ENCODE measurements around the gene TCF7L2. TPM values are rescaled to one million over a fixed set of nuclear protein-coding genes. Genes with fewer than 3 reads are reported as not detected.

The TCF7L2 gene
- polyA plus RNA-seq, 1 donor from 2014 or later: 1.7 TPM

DNA sequence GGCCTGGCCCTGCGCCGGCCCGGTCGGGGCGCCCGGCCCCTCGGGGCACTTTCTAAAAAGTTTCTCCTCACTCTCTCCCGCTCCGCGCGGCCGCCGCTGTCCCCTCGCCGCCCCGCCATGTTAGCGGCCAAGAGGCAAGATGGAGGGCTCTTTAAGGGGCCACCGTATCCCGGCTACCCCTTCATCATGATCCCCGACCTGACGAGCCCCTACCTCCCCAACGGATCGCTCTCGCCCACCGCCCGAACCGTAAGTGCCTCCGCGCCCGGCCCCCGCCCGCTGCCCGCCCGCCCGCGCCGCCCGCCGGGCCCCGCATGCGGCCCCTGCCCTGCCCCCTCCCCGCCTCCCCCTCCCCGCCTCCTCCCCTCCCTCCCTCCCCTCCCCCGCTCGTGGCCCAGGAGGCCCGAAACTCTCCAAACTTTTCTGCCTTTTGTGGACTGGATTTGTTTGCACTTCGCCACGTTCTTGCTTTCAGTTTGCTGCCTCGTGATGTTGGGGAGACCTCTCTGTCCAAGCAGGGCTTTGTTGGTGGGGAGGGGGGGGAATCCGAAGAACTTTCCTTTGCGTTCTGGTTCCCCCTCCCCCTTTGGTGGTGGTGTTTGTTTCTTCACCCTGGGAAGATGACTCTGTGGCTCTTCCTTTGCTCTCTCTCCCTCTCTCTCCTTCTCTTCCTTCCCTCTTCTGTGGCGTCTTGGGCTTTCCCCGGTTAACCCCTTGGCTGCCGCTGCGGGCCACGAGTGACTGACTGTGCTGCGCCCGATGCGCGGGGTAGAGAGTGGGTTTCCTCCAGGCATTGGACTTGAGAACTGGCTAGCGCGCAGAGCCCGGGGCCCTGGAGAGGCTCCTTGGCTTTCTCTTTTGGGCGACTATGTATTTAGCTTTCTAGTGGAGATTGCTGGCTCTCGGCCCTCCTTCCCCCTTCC lies 1.6 kb downstream of the TCF7L2 start:
- Histone ChIP-seq H3K27me3 (ENCODE audit: insufficient read depth, low read depth, low read length) (peaks cover 52% of the 10 kb centered on the region), H4K20me1 (ENCODE audit: insufficient read depth) (no peaks in the 10 kb centered on the region)

DNA sequence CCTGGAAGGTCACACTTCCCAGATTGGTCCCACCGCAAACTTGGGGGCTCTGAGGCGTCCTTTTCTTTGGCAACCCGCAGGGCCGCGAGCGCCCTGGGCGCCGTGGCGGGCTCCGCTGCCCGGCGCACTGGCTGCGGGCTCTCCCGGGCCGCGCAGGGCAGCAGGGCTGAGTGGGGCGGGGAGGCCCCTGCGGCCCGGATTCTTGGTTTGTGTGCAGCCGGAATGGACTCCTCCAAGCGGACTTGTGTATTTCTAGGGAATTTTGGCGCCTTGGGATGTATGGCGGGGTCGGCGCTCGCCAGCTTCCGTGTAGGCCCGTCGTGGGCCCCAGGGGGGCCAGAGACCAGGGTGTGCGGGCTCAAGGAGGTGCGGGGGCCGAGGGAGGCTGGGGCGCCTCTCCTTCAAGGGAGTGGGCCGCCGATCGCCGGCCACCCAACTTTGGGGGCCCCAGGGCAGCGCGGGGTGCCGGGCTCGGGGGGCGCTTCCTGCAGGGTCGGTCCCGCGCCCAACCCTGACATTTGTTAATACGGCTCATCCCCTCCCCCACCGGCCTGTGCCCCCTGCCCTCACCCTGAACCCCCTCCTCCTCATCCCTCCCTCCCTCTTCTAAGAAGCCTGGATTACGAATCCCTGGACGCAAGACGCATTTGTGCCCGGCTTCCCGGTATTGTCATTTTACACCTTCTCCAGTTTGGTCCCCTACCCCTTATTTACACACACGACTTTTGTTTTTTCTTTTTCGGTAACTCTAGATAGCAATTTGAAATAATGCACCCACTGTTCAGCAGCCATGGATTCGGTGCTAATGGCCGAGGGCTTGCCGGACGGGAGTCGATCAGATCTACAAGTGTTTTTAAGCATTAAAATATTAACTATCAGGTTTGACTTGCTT lies 2.5 kb downstream of the TCF7L2 start:
- no peak for TF ChIP-seq TAF1 (IDR thresholded peaks at IDR 0.05; ENCODE audit: low read depth)
- TF ChIP-seq EZH2 (IDR thresholded peaks at IDR 0.05; ENCODE audit: borderline replicate concordance, insufficient read depth, low read length, poor library complexity, severe bottlenecking): no peak
- peak; percentile 20 for TF ChIP-seq POLR2AphosphoS5 (IDR thresholded peaks at IDR 0.05)
- Histone ChIP-seq H3K4me2 (ENCODE audit: low read length) (no peak overlapping the region), H3K36me3 (ENCODE audit: insufficient read depth, low read length) (no peaks in the 10 kb centered on the region), H3F3A (ENCODE audit: insufficient read depth, low read length, poor library complexity, severe bottlenecking) (no peaks in the 10 kb centered on the region), H3K9me2 (ENCODE audit: insufficient read depth, low read length) (no peaks in the 10 kb centered on the region), H3K9me3 (ENCODE audit: low read length) (no peaks in the 10 kb centered on the region), H3K4me3 (ENCODE audit: low read length) (peak overlapping the region; percentile 48), H3K27me3 (ENCODE audit: insufficient read depth, low read depth, low read length) (peaks cover 61% of the 10 kb centered on the region), H2AFZ (ENCODE audit: low read depth, low read length) (no peak overlapping the region), H4K20me1 (ENCODE audit: insufficient read depth) (no peaks in the 10 kb centered on the region), H3K9ac (ENCODE audit: low read length) (no peak overlapping the region), H3K79me2 (replicated peaks; ENCODE audit: insufficient read depth, low read length) (peaks cover 49% of the 10 kb centered on the region), H3K27ac (ENCODE audit: low read length) (no peak overlapping the region)

More for the DNA sequence above, 1.6 kb downstream of the TCF7L2 start:
- no peaks in the 10 kb centered on the region for H3K9me2 ChIP-seq (ENCODE audit: insufficient read depth, low read length)
- H3K4me3 ChIP-seq (ENCODE audit: low read length): peak overlapping the region; percentile 48
- no peak for TF ChIP-seq SMC3 (conservative IDR thresholded peaks at IDR 0.05; ENCODE audit: poor library complexity)
- H3K36me3 ChIP-seq (ENCODE audit: insufficient read depth, low read length): no peaks in the 10 kb centered on the region
- no peak overlapping the region for H2AFZ ChIP-seq (ENCODE audit: low read depth, low read length)
- H3K79me2 ChIP-seq (replicated peaks; ENCODE audit: insufficient read depth, low read length): peaks cover 40% of the 10 kb centered on the region
- H3K9me3 ChIP-seq (ENCODE audit: low read length): no peaks in the 10 kb centered on the region
- H3F3A ChIP-seq (ENCODE audit: insufficient read depth, low read length, poor library complexity, severe bottlenecking): no peaks in the 10 kb centered on the region
- H3K4me2 ChIP-seq (ENCODE audit: low read length): no peak overlapping the region
- H3K27ac ChIP-seq (ENCODE audit: low read length): no peak overlapping the region
- H3K9ac ChIP-seq (ENCODE audit: low read length): no peak overlapping the region

DNA sequence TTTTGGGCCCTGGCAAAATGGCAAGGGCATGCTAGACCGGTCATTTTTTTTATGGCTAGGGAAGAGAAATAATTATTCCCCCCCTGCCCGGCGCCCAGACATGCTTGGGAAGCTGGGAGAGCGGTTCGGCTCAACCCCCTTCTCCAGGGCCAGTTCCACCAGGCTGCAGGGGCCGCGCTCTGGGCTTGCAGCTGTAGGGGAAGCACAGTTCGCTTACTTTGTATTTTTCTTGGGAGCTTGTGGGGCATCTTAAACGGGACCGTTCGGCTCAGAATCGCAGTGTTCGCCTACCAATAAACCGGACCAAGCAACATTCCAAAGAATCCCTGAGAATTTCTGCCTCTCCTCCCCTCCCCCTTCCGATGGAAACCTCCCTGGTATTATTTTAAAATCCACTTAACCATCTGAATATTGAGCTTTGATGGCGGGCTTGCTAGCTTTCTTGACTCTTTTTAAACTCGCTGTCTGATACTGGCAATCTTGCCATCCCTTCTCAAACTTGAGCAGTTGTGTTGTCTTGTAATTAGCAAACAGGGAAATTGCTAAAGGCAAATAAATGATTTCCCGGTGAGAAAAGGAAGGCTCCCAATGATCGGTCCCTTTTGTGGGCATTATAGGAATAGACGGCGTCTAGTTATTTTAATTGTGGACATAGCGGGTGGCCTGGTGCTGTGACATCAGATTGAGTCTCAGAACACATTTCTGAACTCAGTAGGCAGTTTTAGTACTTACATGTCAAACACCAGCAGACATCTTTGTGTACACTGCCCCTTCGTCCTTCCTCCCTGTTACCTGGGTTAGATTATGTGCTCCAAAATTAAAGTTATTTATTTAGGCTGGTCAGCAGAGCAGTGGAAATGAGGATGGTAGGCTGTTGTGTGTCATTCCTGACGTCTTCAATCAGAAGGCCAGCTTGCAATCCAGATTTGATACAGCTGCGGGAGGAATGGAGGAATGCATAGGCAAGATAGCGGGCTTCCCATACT lies 3.4 kb downstream of the TCF7L2 start:
- peaks cover 56% of the 10 kb centered on the region for H3K79me2 ChIP-seq (replicated peaks; ENCODE audit: insufficient read depth, low read length)

More for the DNA sequence above, 3.4 kb downstream of the TCF7L2 start:
- no peaks in the 10 kb centered on the region for H3K9me3 ChIP-seq (ENCODE audit: low read length)
- H3K27ac ChIP-seq (ENCODE audit: low read length): no peak overlapping the region
- H3K27me3 ChIP-seq (ENCODE audit: insufficient read depth, low read depth, low read length): peaks cover 67% of the 10 kb centered on the region
- H3K9ac ChIP-seq (ENCODE audit: low read length): no peak overlapping the region
- no peak overlapping the region for H3K4me2 ChIP-seq (ENCODE audit: low read length)
- H3K9me2 ChIP-seq (ENCODE audit: insufficient read depth, low read length): no peaks in the 10 kb centered on the region
- no peaks in the 10 kb centered on the region for H3K36me3 ChIP-seq (ENCODE audit: insufficient read depth, low read length)
- no peak overlapping the region for H2AFZ ChIP-seq (ENCODE audit: low read depth, low read length)
- no peak for TF ChIP-seq MXI1 (conservative IDR thresholded peaks at IDR 0.05; ENCODE audit: poor library complexity, severe bottlenecking)
- TF ChIP-seq POLR2AphosphoS5 (IDR thresholded peaks at IDR 0.05): no peak
- H3F3A ChIP-seq (ENCODE audit: insufficient read depth, low read length, poor library complexity, severe bottlenecking): no peaks in the 10 kb centered on the region
- H3K4me3 ChIP-seq (ENCODE audit: low read length): peak overlapping the region; percentile 48
- H4K20me1 ChIP-seq (ENCODE audit: insufficient read depth): no peaks in the 10 kb centered on the region
